ENCODE results near the gene CLDN15. TPM values are rescaled to one million over a fixed set of nuclear protein-coding genes. Genes with fewer than 3 reads are reported as not detected.

CLDN15 gene
- total and polyA plus RNA-seq, 2 donors (not counting 1 experiment from before 2014, with no cell fraction given) = 1.6 to 3.1 TPM

GRCh38 chr7:101211501-101211900, 26.1 kb downstream of the CLDN15 start:
- Histone ChIP-seq H2AFZ (ENCODE audit: low read length) (no peak overlapping the region), H3K36me3 (ENCODE audit: control insufficient read depth, insufficient read depth, low read length) (peaks cover 29% of the 10 kb centered on the region), H4K20me1 (ENCODE audit: control insufficient read depth, extremely low read depth, insufficient read depth, low read length) (no peaks in the 10 kb centered on the region), H3K79me2 (ENCODE audit: control insufficient read depth, insufficient read depth, low read length) (peaks cover 11% of the 10 kb centered on the region), H3K9me3 (ENCODE audit: control insufficient read depth, insufficient read depth, low read depth, low read length) (no peaks in the 10 kb centered on the region), H3K27ac (ENCODE audit: insufficient read depth, low read length) (no peak overlapping the region), H3K4me2 (ENCODE audit: extremely low read depth, insufficient read depth, low read length) (no peak overlapping the region), H3K27me3 (ENCODE audit: control insufficient read depth, insufficient read depth, low read length) (no peaks in the 10 kb centered on the region), H3K4me1 (ENCODE audit: control insufficient read depth, extremely low read depth, insufficient read depth, low read length) (peaks cover 10% of the 10 kb centered on the region), H3K9ac (ENCODE audit: insufficient read depth, low read length) (no peak overlapping the region), H3K4me3 (replicated peaks in 1 of 4; ENCODE audit: control extremely low read depth in 1 of 4, insufficient read depth in 1 of 4, low read depth in 3 of 4, low read length in 4 of 4) (no peak overlapping the region)
- no peak for DNase-seq (ENCODE audit: low read depth in 2 of 2)
- TF ChIP-seq CTCF (conservative IDR thresholded peaks at IDR 0.05 in 1 of 2, IDR thresholded peaks at IDR 0.05 in 1 of 2; ENCODE audit: low read depth in 1 of 2, low read length in 2 of 2) = no peak
- no peak for TF ChIP-seq EZH2 (IDR thresholded peaks at IDR 0.05; ENCODE audit: low read length, missing control alignments)

- Histone ChIP-seq H3K4me1 (ENCODE audit: control insufficient read depth, extremely low read depth, insufficient read depth, low read length) (peaks cover 3% of the 10 kb centered on the region), H3K27me3 (ENCODE audit: control insufficient read depth, insufficient read depth, low read length) (no peaks in the 10 kb centered on the region), H3K4me2 (ENCODE audit: extremely low read depth, insufficient read depth, low read length) (no peak overlapping the region), H3K9ac (ENCODE audit: insufficient read depth, low read length) (no peak overlapping the region), H4K20me1 (ENCODE audit: control insufficient read depth, extremely low read depth, insufficient read depth, low read length) (no peaks in the 10 kb centered on the region), H3K4me3 (replicated peaks in 1 of 4; ENCODE audit: control extremely low read depth in 1 of 4, insufficient read depth in 1 of 4, low read depth in 3 of 4, low read length in 4 of 4) (no peak overlapping the region), H3K36me3 (ENCODE audit: control insufficient read depth, insufficient read depth, low read length) (peaks cover 24% of the 10 kb centered on the region), H3K79me2 (ENCODE audit: control insufficient read depth, insufficient read depth, low read length) (no peaks in the 10 kb centered on the region), H2AFZ (ENCODE audit: low read length) (no peak overlapping the region), H3K27ac (ENCODE audit: insufficient read depth, low read length) (no peak overlapping the region), H3K9me3 (ENCODE audit: control insufficient read depth, insufficient read depth, low read depth, low read length) (no peaks in the 10 kb centered on the region)
- TF ChIP-seq CTCF (conservative IDR thresholded peaks at IDR 0.05 in 1 of 2, IDR thresholded peaks at IDR 0.05 in 1 of 2; ENCODE audit: low read depth in 1 of 2, low read length in 2 of 2) = no peak
- no peak for TF ChIP-seq EZH2 (IDR thresholded peaks at IDR 0.05; ENCODE audit: low read length, missing control alignments)
- DNase-seq (ENCODE audit: low read depth in 2 of 2) = no peak
Observed at GRCh38 chr7:101210143-101210542, 27.5 kb downstream of the CLDN15 start.

GRCh38 chr7:101208794-101209193, 28.8 kb downstream of the CLDN15 start:
- Histone ChIP-seq H3K4me2 (ENCODE audit: extremely low read depth, insufficient read depth, low read length) (no peak overlapping the region), H4K20me1 (ENCODE audit: control insufficient read depth, extremely low read depth, insufficient read depth, low read length) (no peaks in the 10 kb centered on the region), H3K9me3 (ENCODE audit: control insufficient read depth, insufficient read depth, low read depth, low read length) (no peaks in the 10 kb centered on the region), H2AFZ (ENCODE audit: low read length) (no peak overlapping the region), H3K27me3 (ENCODE audit: control insufficient read depth, insufficient read depth, low read length) (no peaks in the 10 kb centered on the region), H3K4me3 (replicated peaks in 1 of 4; ENCODE audit: control extremely low read depth in 1 of 4, insufficient read depth in 1 of 4, low read depth in 3 of 4, low read length in 4 of 4) (no peak overlapping the region), H3K9ac (ENCODE audit: insufficient read depth, low read length) (no peak overlapping the region), H3K79me2 (ENCODE audit: control insufficient read depth, insufficient read depth, low read length) (no peaks in the 10 kb centered on the region), H3K36me3 (ENCODE audit: control insufficient read depth, insufficient read depth, low read length) (peaks cover 21% of the 10 kb centered on the region), H3K4me1 (ENCODE audit: control insufficient read depth, extremely low read depth, insufficient read depth, low read length) (no peaks in the 10 kb centered on the region), H3K27ac (ENCODE audit: insufficient read depth, low read length) (no peak overlapping the region)
- no peak for DNase-seq (ENCODE audit: low read depth in 2 of 2)
- TF ChIP-seq EZH2 (IDR thresholded peaks at IDR 0.05; ENCODE audit: low read length, missing control alignments) (no peak), CTCF (conservative IDR thresholded peaks at IDR 0.05 in 1 of 2, IDR thresholded peaks at IDR 0.05 in 1 of 2; ENCODE audit: low read depth in 1 of 2, low read length in 2 of 2) (no peak)

Measured in fibroblast of lung (primary cell).